Smooth muscle cell of the coronary artery (primary cell): ENCODE measurements around the gene OR2B3. TPM values are rescaled to one million over a fixed set of nuclear protein-coding genes. Genes with fewer than 3 reads are reported as not detected.

Experiments
- total RNA-seq: library from RNA; depleted of rRNA; stranded (reverse); fragments of >200 nt; gene quantifications from 2 replicates; pipeline ENCODE4 v1.2.3, GENCODE V29; 2014; ENCODE audit warnings: low replicate concordance

Gene OR2B3, protein sequence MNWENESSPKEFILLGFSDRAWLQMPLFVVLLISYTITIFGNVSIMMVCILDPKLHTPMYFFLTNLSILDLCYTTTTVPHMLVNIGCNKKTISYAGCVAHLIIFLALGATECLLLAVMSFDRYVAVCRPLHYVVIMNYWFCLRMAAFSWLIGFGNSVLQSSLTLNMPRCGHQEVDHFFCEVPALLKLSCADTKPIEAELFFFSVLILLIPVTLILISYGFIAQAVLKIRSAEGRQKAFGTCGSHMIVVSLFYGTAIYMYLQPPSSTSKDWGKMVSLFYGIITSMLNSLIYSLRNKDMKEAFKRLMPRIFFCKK
- total RNA-seq = not detected in 2 replicates

GRCh38 chr6:29087213-29087612 lies at the start of gene OR2B3:
OR2B3 (minus strand) TSS chr6:29087313; CDS start chr6:29087248, 65 bp downstream.

DNA sequence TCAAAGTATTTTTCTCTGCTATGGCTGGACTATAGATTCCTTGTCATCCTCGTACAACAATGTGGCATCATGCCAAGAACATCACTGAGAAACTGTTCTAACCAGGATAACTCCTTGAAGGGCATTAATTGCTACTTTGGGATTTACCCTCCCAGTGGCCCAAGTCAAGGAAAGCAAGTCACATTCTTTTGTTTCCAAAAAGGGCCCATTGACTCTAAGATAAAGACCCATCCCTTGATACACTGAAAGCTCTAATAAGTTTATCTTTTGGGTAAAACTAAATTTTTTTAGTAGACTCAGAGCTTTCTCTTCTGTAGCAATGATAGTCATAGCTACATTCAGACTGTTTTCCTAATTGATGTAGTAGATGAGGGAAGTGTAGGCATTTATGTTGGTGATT lies 20.6 kb upstream of the OR2B3 start, which contains the start of gene OR2J3:
TSS of gene OR2J3 (plus strand) at position 301 of the 400 bp plus-strand sequence. CDS start 3,833 bp downstream, outside the sequence.

GRCh38 chr6:29099190-29099589 lies 12.1 kb upstream of the OR2B3 start, which contains the start of gene OR2J1:
OR2J1 (plus strand) TSS chr6:29099490; CDS start chr6:29100943, 1,453 bp downstream.

GRCh38 chr6:29045075-29045474 lies 42.0 kb downstream of the OR2B3 start, which contains the start of gene OR2W1:
OR2W1 (minus strand) TSS chr6:29045175; CDS start chr6:29045175, 0 bp downstream.

Other genes starting within 250 kb of the OR2B3 start
- 38.4 and 54.9 TPM in 2 replicates for gene TRIM27, start 163.3 kb downstream of the OR2B3 start, total RNA-seq
- gene ZNF311, start 82.0 kb downstream of the OR2B3 start, total RNA-seq = 0.94 and 0.98 TPM in 2 replicates
- not detected in 2 replicates for gene OR2W1, start 42.1 kb downstream of the OR2B3 start, total RNA-seq
- not detected in 2 replicates for gene OR2J1, start 12.2 kb upstream of the OR2B3 start, total RNA-seq
- gene OR2J3, start 20.7 kb upstream of the OR2B3 start, total RNA-seq = not detected in 2 replicates
- not detected in 2 replicates for gene OR2J2, start 83.6 kb upstream of the OR2B3 start, total RNA-seq
- not detected in 2 replicates for gene OR14J1, start 214.4 kb upstream of the OR2B3 start, total RNA-seq